ENCODE results near the gene FLNC. TPM values are rescaled to one million over a fixed set of nuclear protein-coding genes. Genes with fewer than 3 reads are reported as not detected.

FLNC gene
- total and polyA plus RNA-seq, 2 of the 4 experiments (the other 2 are of a cell fraction) = 116 to 154 TPM

- TF ChIP-seq CHD1 (IDR thresholded peaks at IDR 0.05; ENCODE audit: low read depth, low read length) (no peak), NFE2L2 (IDR thresholded peaks at IDR 0.05; ENCODE audit: low read depth, low read length) (no peak), RCOR1 (IDR thresholded peaks at IDR 0.05; ENCODE audit: insufficient replicate concordance, low read length) (no peak), RFX5 (IDR thresholded peaks at IDR 0.05; ENCODE audit: low read depth, low read length) (no peak), RAD21 (IDR thresholded peaks at IDR 0.05; ENCODE audit: low read length) (no peak), SMC3 (IDR thresholded peaks at IDR 0.05; ENCODE audit: low read depth, low read length) (no peak), USF2 (IDR thresholded peaks at IDR 0.05; ENCODE audit: low read depth, low read length) (no peak), MAZ (IDR thresholded peaks at IDR 0.05; ENCODE audit: borderline replicate concordance, low read depth, low read length) (no peak)
- no peaks in the 10 kb centered on the region for H3K79me1 ChIP-seq (ENCODE audit: low read depth in 1 of 2, low read length in 2 of 2)
- no peak overlapping the region for H3K4ac ChIP-seq (ENCODE audit: low read depth, low read length)
- no peak overlapping the region for H3K18ac ChIP-seq (ENCODE audit: low read depth, low read length)
- H2AK5ac ChIP-seq (ENCODE audit: low read depth, low read length) = no peak overlapping the region
- BruUV-seq (replicated peaks) = no TSS peak
- no peak overlapping the region for H3K23ac ChIP-seq (ENCODE audit: low read depth, low read length)
- H2BK120ac ChIP-seq (ENCODE audit: low read depth, low read length) = no peak overlapping the region
- H3K9me3 ChIP-seq (ENCODE audit: control insufficient read depth, insufficient read depth, low read length) = no peaks in the 10 kb centered on the region
- dilution Hi-C loops (cut with HindIII; ENCODE audit: low sequenced_read_pairs, unreplicated experiment) = no loop called here
- H3K4me2 ChIP-seq (ENCODE audit: low read depth, low read length) = no peak overlapping the region
- H4K20me1 ChIP-seq (ENCODE audit: insufficient read depth, low read length) = peaks cover 20% of the 10 kb centered on the region; the same call in 1 of the 2 replicates
- H3K36me3 ChIP-seq (ENCODE audit: control insufficient read depth, insufficient read depth, low read length) = peaks cover 5% of the 10 kb centered on the region; the same call in 1 of the 2 replicates
- ChIA-PET POLR2A (ENCODE audit: unreplicated experiment) (no interaction called here), CTCF (interaction anchor here (1.4 kb wide), 1 partner anchor 9 kb away, joined by 3 read pairs; no protein-coding TSS in a partner anchor)
- no peak overlapping the region for H3K4me3 ChIP-seq (ENCODE audit: insufficient read depth, low read depth, low read length)
- WGBS, 2 experiments (ENCODE audit: extremely low coverage in 2 of 2, insufficient read length in 1 of 2) = 85% methylated on average over 1 of the region's 5 CpGs; no CpG with 5 or more reads in 1 of the 2 experiments
- no peak overlapping the region for H4K91ac ChIP-seq (ENCODE audit: insufficient read depth, low read depth, low read length)
- no peak overlapping the region for H3K9ac ChIP-seq (ENCODE audit: low read depth, low read length)
- H3K14ac ChIP-seq (replicated peaks; ENCODE audit: low read depth, low read length) = no peak overlapping the region
- no peak overlapping the region for H2AK9ac ChIP-seq (replicated peaks; ENCODE audit: low read depth, low read length, poor library complexity)
- no peak overlapping the region for H2AFZ ChIP-seq (replicated peaks; ENCODE audit: low read length, poor library complexity)
- no peak overlapping the region for H4K8ac ChIP-seq (ENCODE audit: low read depth in 2 of 2, low read length in 2 of 2)
- no peak overlapping the region for H4K5ac ChIP-seq (ENCODE audit: low read depth, low read length)
- no peak overlapping the region for H2BK5ac ChIP-seq (ENCODE audit: low read depth, low read length, poor library complexity, severe bottlenecking)
- no peak for ATAC-seq (ENCODE audit: low read depth)
- no peak for DNase-seq
- no peak overlapping the region for H3K56ac ChIP-seq (ENCODE audit: extremely low read depth, insufficient read depth, low read length)
- in situ Hi-C loops (cut with MboI; ENCODE audit: low sequenced_read_pairs) = no loop called here
- H3K27ac ChIP-seq (ENCODE audit: insufficient read depth, low read length) = no peak overlapping the region
- H2BK20ac ChIP-seq (ENCODE audit: low read depth, low read length) = no peak overlapping the region
- no peak overlapping the region for H2BK15ac ChIP-seq (ENCODE audit: low read depth, low read length)
- H3K27me3 ChIP-seq (ENCODE audit: control insufficient read depth, insufficient read depth, low read length) = peaks cover 30% of the 10 kb centered on the region
- intact Hi-C loops (cut with micrococcal nuclease) = no loop called here
- no peaks in the 10 kb centered on the region for H3K9me1 ChIP-seq (ENCODE audit: insufficient read depth, low read length)
- H3K4me1 ChIP-seq (ENCODE audit: control insufficient read depth, insufficient read depth, low read length) = no peaks in the 10 kb centered on the region
Measured at GRCh38 chr7:128871050-128871449, 40.8 kb downstream of the FLNC start.

All from IMR-90 (cell line).